ES-I3 (cell line): Measurements from ENCODE around the gene ASB3.
"Not testable (repeated sequence)": the region's sequence is repeated elsewhere in the genome, so short reads cannot be mapped to it uniquely, and the experiment has no call there.

Source experiments
- H3K36me3 ChIP-seq: 2 replicates; pipeline ENCODE4 v1.6.1; 2013; ENCODE audit warnings: mild to moderate bottlenecking, low read length, control low read depth, moderate library complexity; ENCODE audit not compliant: insufficient read depth
- H3K4me1 ChIP-seq: 2 replicates; pipeline ENCODE4 v1.6.1; 2013; ENCODE audit warnings: mild to moderate bottlenecking, control low read depth, low read length; ENCODE audit not compliant: insufficient read depth
- H3K9ac ChIP-seq: 2 replicates; pipeline ENCODE4 v1.6.1; 2013; ENCODE audit warnings: low read depth, mild to moderate bottlenecking, low read length, moderate library complexity
- H3K9me3 ChIP-seq: 2 replicates; pipeline ENCODE4 v1.6.1; 2013; ENCODE audit warnings: mild to moderate bottlenecking, low read length, moderate library complexity; ENCODE audit not compliant: control insufficient read depth, insufficient read depth

The ASB3 gene

GRCh38 chr2:53672881-53673522, 113.8 kb downstream of the ASB3 start:
- no peaks in the 10 kb centered on the region for H3K9me3 ChIP-seq
- H3K9ac ChIP-seq, result no peak overlapping the region
- no peaks in the 10 kb centered on the region for H3K36me3 ChIP-seq
- no peaks in the 10 kb centered on the region for H3K4me1 ChIP-seq

GRCh38 chr2:53670331-53670730, 116.4 kb downstream of the ASB3 start:
- H3K9me3 ChIP-seq, result no peaks in the 10 kb centered on the region
- H3K9ac ChIP-seq, result no peak overlapping the region
- H3K4me1 ChIP-seq, result no peaks in the 10 kb centered on the region
- no peaks in the 10 kb centered on the region for H3K36me3 ChIP-seq

GRCh38 chr2:53668624-53669026, 118.1 kb downstream of the ASB3 start:
- Histone ChIP-seq H3K36me3 (no peaks in the 10 kb centered on the region), H3K9me3 (no peaks in the 10 kb centered on the region), H3K9ac (no peak overlapping the region), H3K4me1 (no peaks in the 10 kb centered on the region)

- H3K9ac ChIP-seq, H3K36me3 ChIP-seq, H3K9me3 ChIP-seq, H3K4me1 ChIP-seq: not testable (repeated sequence)
Measured at GRCh38 chr2:53667130-53667529, 119.6 kb downstream of the ASB3 start.

GRCh38 chr2:53660886-53661285, 125.9 kb downstream of the ASB3 start:
- Histone ChIP-seq H3K9me3 (no peaks in the 10 kb centered on the region), H3K4me1 (no peaks in the 10 kb centered on the region), H3K36me3 (no peaks in the 10 kb centered on the region), H3K9ac (no peak overlapping the region)

GRCh38 chr2:53658474-53658873, 128.3 kb downstream of the ASB3 start:
- H3K4me1 ChIP-seq, H3K9ac ChIP-seq, H3K9me3 ChIP-seq, H3K36me3 ChIP-seq: not testable (repeated sequence)

- Histone ChIP-seq H3K9ac (no peak overlapping the region), H3K36me3 (no peaks in the 10 kb centered on the region), H3K4me1 (no peaks in the 10 kb centered on the region), H3K9me3 (no peaks in the 10 kb centered on the region)
Measured at GRCh38 chr2:53655256-53655655, 131.5 kb downstream of the ASB3 start.

GRCh38 chr2:53654396-53654795, 132.4 kb downstream of the ASB3 start:
- Histone ChIP-seq H3K36me3 (no peaks in the 10 kb centered on the region), H3K4me1 (no peaks in the 10 kb centered on the region), H3K9ac (no peak overlapping the region), H3K9me3 (no peaks in the 10 kb centered on the region)

GRCh38 chr2:53652131-53652530, 134.6 kb downstream of the ASB3 start:
- H3K9me3 ChIP-seq, result no peaks in the 10 kb centered on the region
- peaks cover 3% of the 10 kb centered on the region for H3K4me1 ChIP-seq
- no peak overlapping the region for H3K9ac ChIP-seq
- no peaks in the 10 kb centered on the region for H3K36me3 ChIP-seq

GRCh38 chr2:53646788-53647187, 140.0 kb downstream of the ASB3 start:
- H3K4me1 ChIP-seq, result peaks cover 11% of the 10 kb centered on the region
- no peak overlapping the region for H3K9ac ChIP-seq
- no peaks in the 10 kb centered on the region for H3K36me3 ChIP-seq
- H3K9me3 ChIP-seq, result no peaks in the 10 kb centered on the region

- Histone ChIP-seq H3K4me1 (peaks cover 11% of the 10 kb centered on the region), H3K36me3 (no peaks in the 10 kb centered on the region), H3K9ac (no peak overlapping the region), H3K9me3 (no peaks in the 10 kb centered on the region)
Measured at GRCh38 chr2:53641290-53641689, 145.5 kb downstream of the ASB3 start.

GRCh38 chr2:53640466-53640865, 146.3 kb downstream of the ASB3 start:
- peaks cover 11% of the 10 kb centered on the region for H3K4me1 ChIP-seq
- no peaks in the 10 kb centered on the region for H3K9me3 ChIP-seq
- no peak overlapping the region for H3K9ac ChIP-seq
- H3K36me3 ChIP-seq, result no peaks in the 10 kb centered on the region

GRCh38 chr2:53636596-53636995, 150.2 kb downstream of the ASB3 start:
- no peaks in the 10 kb centered on the region for H3K9me3 ChIP-seq
- no peaks in the 10 kb centered on the region for H3K36me3 ChIP-seq
- H3K4me1 ChIP-seq, result peaks cover 6% of the 10 kb centered on the region
- H3K9ac ChIP-seq, result no peak overlapping the region

- Histone ChIP-seq H3K9me3 (no peaks in the 10 kb centered on the region), H3K4me1 (peaks cover 2% of the 10 kb centered on the region; the same call in 1 of the 2 replicates), H3K9ac (no peak overlapping the region), H3K36me3 (no peaks in the 10 kb centered on the region)
Measured at GRCh38 chr2:53636109-53636508, 150.6 kb downstream of the ASB3 start.

GRCh38 chr2:53635694-53636093, 151.1 kb downstream of the ASB3 start:
- Histone ChIP-seq H3K36me3 (no peaks in the 10 kb centered on the region), H3K9ac (no peak overlapping the region), H3K9me3 (no peaks in the 10 kb centered on the region), H3K4me1 (no peaks in the 10 kb centered on the region)

- Histone ChIP-seq H3K9me3 (no peaks in the 10 kb centered on the region), H3K4me1 (peaks cover 10% of the 10 kb centered on the region), H3K36me3 (no peaks in the 10 kb centered on the region), H3K9ac (no peak overlapping the region)
Measured at GRCh38 chr2:53633441-53633840, 153.3 kb downstream of the ASB3 start.
